A673 (cell line): Measurements from ENCODE around the gene FOXO3. TPM values are rescaled to one million over a fixed set of nuclear protein-coding genes. Genes with fewer than 3 reads are reported as not detected.

Experiments
- BruUV-seq: library from RNA; stranded (reverse); fragments of 400-500 nt; replicated peaks from 2 replicates; lab custom pipeline; 2021; lab: Mats Ljungman, UMichigan
- CTCF ChIA-PET: fragments of 300-600 bp; sonication (Branson Sonifier 250); formaldehyde crosslinking; loops from one replicate; lab custom pipeline; 2022; ENCODE audit warnings: antibody characterized with exemption; lab: Charles Lee
- POLR2A ChIA-PET: fragments of 300-600 bp; sonication (Branson Sonifier 250); formaldehyde crosslinking; loops from one replicate; lab custom pipeline; 2022; ENCODE audit warnings: antibody characterized with exemption; ENCODE audit not compliant: low non-redundant PET; lab: Charles Lee
- DNase-seq: peaks from one replicate; pipeline ENCODE4 v3.0.0-alpha.2; 2015; ENCODE audit warnings: low spot score
- H3K27ac ChIP-seq: fragments of 200-600 bp; sonication (generic); 2 replicates; pipeline ENCODE4 v1.5.1; 2016; ENCODE audit warnings: mixed run types, low read depth, mild to moderate bottlenecking, mixed read lengths, antibody characterized with exemption, low read length; ENCODE audit not compliant: poor library complexity, severe bottlenecking
- H3K27me3 ChIP-seq: fragments of 200-600 bp; sonication (generic); replicated peaks from 2 replicates; pipeline ENCODE4 v1.6.1; 2017; ENCODE audit warnings: mixed run types, low read depth, mild to moderate bottlenecking, mixed read lengths, antibody characterized with exemption, low read length; ENCODE audit not compliant: insufficient read depth, poor library complexity
- H3K36me3 ChIP-seq: fragments of 200-600 bp; sonication (generic); 2 replicates; pipeline ENCODE4 v1.6.1; 2016; ENCODE audit warnings: mixed run types, mild to moderate bottlenecking, mixed read lengths, antibody characterized with exemption, low read length; ENCODE audit not compliant: insufficient read depth, poor library complexity, severe bottlenecking
- H3K4me1 ChIP-seq: fragments of 200-600 bp; sonication (generic); 2 replicates; pipeline ENCODE4 v1.6.1; 2017; ENCODE audit warnings: mixed run types, mild to moderate bottlenecking, mixed read lengths, antibody characterized with exemption, low read length; ENCODE audit not compliant: insufficient read depth, poor library complexity, severe bottlenecking
- H3K4me3 ChIP-seq: fragments of 200-600 bp; sonication (generic); 2 replicates; pipeline ENCODE4 v1.5.1; 2016; ENCODE audit warnings: low read depth, mixed run types, mild to moderate bottlenecking, mixed read lengths, low read length; ENCODE audit not compliant: poor library complexity, severe bottlenecking
- H3K9me3 ChIP-seq: fragments of 200-600 bp; sonication (generic); 2 replicates; pipeline ENCODE4 v1.6.1; 2016; ENCODE audit warnings: mixed run types, low read depth, mild to moderate bottlenecking, mixed read lengths, antibody characterized with exemption, low read length; ENCODE audit not compliant: poor library complexity, severe bottlenecking
- CTCF ChIP-seq: fragments of 300-800, 200-600 bp; sonication (generic); conservative IDR thresholded peaks from 2 replicates; pipeline ENCODE4 v1.5.1; 2017; ENCODE audit warnings: low read depth, mild to moderate bottlenecking, antibody characterized with exemption, low read length, moderate library complexity, mixed read lengths
- EZH2 ChIP-seq: fragments of 200-600 bp; sonication (generic); IDR thresholded peaks from 2 replicates; pipeline ENCODE4 v1.6.1; 2017; ENCODE audit warnings: borderline replicate concordance, low read depth, mild to moderate bottlenecking, mixed read lengths, antibody characterized with exemption, low read length; ENCODE audit not compliant: poor library complexity, severe bottlenecking
- intact Hi-C: fragments of 100-400 bp; cut with micrococcal nuclease; formaldehyde crosslinking; loops from one replicate; pipeline ENCODE4 v1.10.0; 2022; ENCODE audit not compliant: unreplicated experiment
- total RNA-seq: library from RNA; stranded (reverse); gene quantifications from 2 replicates; pipeline ENCODE4 v1.2.3, GENCODE V29; 2021

Gene FOXO3
- total RNA-seq, 1 experiment from 2014 or later, result 16.8 TPM

GRCh38 chr6:108576709-108577108 is 16.0 kb downstream of the FOXO3 start:
- H3K9me3 ChIP-seq, result no peaks in the 10 kb centered on the region
- POLR2A ChIA-PET, result no interaction called here
- no peak for DNase-seq
- no peak overlapping the region for H3K4me3 ChIP-seq
- intact Hi-C loops, result no loop called here
- no TSS peak for BruUV-seq
- H3K36me3 ChIP-seq, result no peaks in the 10 kb centered on the region
- TF ChIP-seq EZH2, result no peak
- no peak for TF ChIP-seq CTCF
- no peak overlapping the region for H3K27ac ChIP-seq
- H3K27me3 ChIP-seq, result no peaks in the 10 kb centered on the region
- peaks cover 10% of the 10 kb centered on the region for H3K4me1 ChIP-seq
- CTCF ChIA-PET, result no interaction called here

- BruUV-seq, result no TSS peak
- intact Hi-C loops, result no loop called here
- no peak for DNase-seq
- H3K9me3 ChIP-seq, result no peaks in the 10 kb centered on the region
- no peak for TF ChIP-seq EZH2
- TF ChIP-seq CTCF, result no peak
- H3K27me3 ChIP-seq, result no peaks in the 10 kb centered on the region
- H3K36me3 ChIP-seq, result no peaks in the 10 kb centered on the region
- CTCF ChIA-PET, result no interaction called here
- no peak overlapping the region for H3K27ac ChIP-seq
- H3K4me3 ChIP-seq, result no peak overlapping the region
- POLR2A ChIA-PET, result no interaction called here
- H3K4me1 ChIP-seq, result peaks cover 17% of the 10 kb centered on the region
Measured at GRCh38 chr6:108578166-108578565, 17.4 kb downstream of the FOXO3 start.

GRCh38 chr6:108578595-108579327 is 18.0 kb downstream of the FOXO3 start:
- no peaks in the 10 kb centered on the region for H3K9me3 ChIP-seq
- POLR2A ChIA-PET, result no interaction called here
- DNase-seq, result no peak
- H3K4me3 ChIP-seq, result no peak overlapping the region
- H3K4me1 ChIP-seq, result peaks cover 17% of the 10 kb centered on the region
- no TSS peak for BruUV-seq
- no peaks in the 10 kb centered on the region for H3K36me3 ChIP-seq
- H3K27me3 ChIP-seq, result no peaks in the 10 kb centered on the region
- intact Hi-C loops, result no loop called here
- CTCF ChIA-PET, result no interaction called here
- no peak overlapping the region for H3K27ac ChIP-seq
- TF ChIP-seq CTCF, result no peak
- TF ChIP-seq EZH2, result no peak
